Lung (tissue), 12 donors: ENCODE measurements around the gene SERINC1. TPM values are rescaled to one million over a fixed set of nuclear protein-coding genes. Genes with fewer than 3 reads are reported as not detected.
A peak's percentile ranks its signal among the peaks of the same experiment; 100 is the strongest.

Experiments
- ATAC-seq: fragments of 200-7000 bp; cut with Tn5 transposase; one replicate; pipeline ENCODE4 v1.9.1; 2020; ENCODE audit warnings: moderate number of reproducible peaks; ENCODE audit not compliant: insufficient read depth, low FRiP score
- DNase-seq, 3 donors: peaks; one replicate each; pipeline ENCODE4 v3.0.0-alpha.2; 2013 to 2017
- H3K27ac ChIP-seq, 2 donors: one replicate each; pipeline ENCODE4 v1.5.1; 2013; ENCODE audit warnings: mild to moderate bottlenecking in 2 of 2, moderate library complexity in 2 of 2, control low read depth in 1 of 2, inconsistent platforms in 1 of 2, low read depth in 1 of 2, low read length in 1 of 2
- H3K27me3 ChIP-seq, 3 donors: one replicate each; pipeline ENCODE4 v1.5.1; 2013; ENCODE audit warnings: low read length in 2 of 3; ENCODE audit not compliant: control insufficient read depth in 3 of 3, insufficient read depth in 3 of 3
- H3K36me3 ChIP-seq, 4 donors: one replicate each; pipeline ENCODE4 v1.5.1; 2013; ENCODE audit warnings: low read length in 4 of 4, mild to moderate bottlenecking in 1 of 4, moderate library complexity in 1 of 4; ENCODE audit not compliant: control insufficient read depth in 4 of 4, insufficient read depth in 4 of 4
- H3K4me1 ChIP-seq, 5 donors: one replicate each; pipeline ENCODE4 v1.5.1; 2013; ENCODE audit warnings: low read length in 5 of 5, mild to moderate bottlenecking in 2 of 5, moderate library complexity in 1 of 5; ENCODE audit not compliant: control insufficient read depth in 5 of 5, insufficient read depth in 5 of 5
- H3K4me3 ChIP-seq: one replicate; pipeline ENCODE4 v1.5.1; 2013; ENCODE audit warnings: mild to moderate bottlenecking, control low read depth, moderate library complexity
- H3K9ac ChIP-seq, 2 donors: one replicate each; pipeline ENCODE4 v1.5.1; 2013; ENCODE audit warnings: low read length in 2 of 2, control low read depth in 1 of 2; ENCODE audit not compliant: insufficient read depth in 1 of 2
- H3K9me3 ChIP-seq, 4 donors: one replicate each; pipeline ENCODE4 v1.5.1; 2013; ENCODE audit warnings: low read length in 3 of 4, mild to moderate bottlenecking in 1 of 4, moderate library complexity in 1 of 4; ENCODE audit not compliant: control insufficient read depth in 4 of 4, insufficient read depth in 3 of 4
- CTCF ChIP-seq: IDR thresholded peaks from 2 replicates; pipeline ENCODE4 v1.5.1; 2012; ENCODE audit warnings: mild to moderate bottlenecking; ENCODE audit errors: control extremely low read depth, extremely low read depth
- WGBS, 2 donors: extraction: QIAGEN DNeasy Blood & Tissue Kit; methylation state at CpG; one replicate each; pipeline ENCODE4 v1.1.7; 2013; 5-methylcytosine and 5-hydroxymethylcytosine counted together
- polyA plus RNA-seq, 2 donors: library from polyadenylated mRNA; stranded (reverse); fragments of 200-250 nt; gene quantifications; one replicate each; pipeline ENCODE4 v1.2.1, GENCODE V29; 2013
- total RNA-seq, 2 donors: library from RNA; depleted of rRNA in 1 of 2; stranded (reverse); fragments of >200 nt in 1 of 2; gene quantifications; one replicate each; pipeline ENCODE4 v1.2.1, GENCODE V29; 2014 to 2021
- donor health status: control.
- donor health status: control.
- donor health status: Bipolar disorder and iron deficiency.
- donor health status: healthy.
- donor health status: DM: yes; HTN: yes; CAD: no.

The SERINC1 gene
- total and polyA plus RNA-seq, 4 donors: 50.1 to 226 (median 128) TPM

GRCh38 chr6:122399348-122400120, 72.1 kb downstream of the SERINC1 start, which contains the start of gene HSF2:
Gene HSF2, plus strand, starts transcription at chr6:122399652. Its CDS starts 86 bp downstream, at chr6:122399738.
- no peaks in the 10 kb centered on the region for H3K9me3 ChIP-seq
- WGBS, 2 donors: 1% methylated on average over 78 to 82 of the region's 82 CpGs
- ATAC-seq (peak; percentile 99), DNase-seq (peak; percentile 97 to 99 (median 98))
- TF ChIP-seq CTCF: no peak
- H3K27me3 ChIP-seq: no peaks in the 10 kb centered on the region
- H3K27ac ChIP-seq: peak within 1 kb of the TSS; percentile 89 to 95
- peak within 1 kb of the TSS; percentile 100 for H3K4me3 ChIP-seq
- peak within 1 kb of the TSS; percentile 93 to 95 for H3K9ac ChIP-seq
- H3K36me3 ChIP-seq: no peaks in the 10 kb centered on the region
- peaks cover 1 to 16% (median 13%) of the 10 kb centered on the region in 5 donors for H3K4me1 ChIP-seq

GRCh38 chr6:122399055-122399347, 72.6 kb downstream of the SERINC1 start:
- no peak for TF ChIP-seq CTCF
- H3K27me3 ChIP-seq: no peaks in the 10 kb centered on the region
- peaks cover 1 to 16% (median 13%) of the 10 kb centered on the region in 5 donors for H3K4me1 ChIP-seq
- peak overlapping the region; percentile 16 for H3K4me3 ChIP-seq
- H3K36me3 ChIP-seq: no peaks in the 10 kb centered on the region
- DNase-seq: no peak
- peak overlapping the region; percentile 54 to 80 for H3K27ac ChIP-seq
- no peak for ATAC-seq
- 0% methylated on average over 2 of the region's 2 CpGs for WGBS, 2 donors
- H3K9me3 ChIP-seq: no peaks in the 10 kb centered on the region
- peak overlapping the region in 1 of 2 donors; percentile 88 for H3K9ac ChIP-seq

- ATAC-seq: no peak
- no peaks in the 10 kb centered on the region for H3K36me3 ChIP-seq
- H3K4me1 ChIP-seq: peaks cover 0 to 4% (median under 1%) of the 10 kb centered on the region in 5 donors
- H3K27me3 ChIP-seq: no peaks in the 10 kb centered on the region
- H3K9me3 ChIP-seq: no peaks in the 10 kb centered on the region
- no peak overlapping the region for H3K27ac ChIP-seq
- 76 to 86% methylated on average over 5 of the region's 5 CpGs for WGBS, 2 donors
- no peak overlapping the region for H3K9ac ChIP-seq
- no peak overlapping the region for H3K4me3 ChIP-seq
- no peak for TF ChIP-seq CTCF
- no peak for DNase-seq
Observed at GRCh38 chr6:122394016-122394415, 77.6 kb downstream of the SERINC1 start.
